GM04503 (cell line): ENCODE data around the gene FBXL14.

Experiments used
- DNase-seq: peaks from one replicate; pipeline ENCODE4 v3.0.0-alpha.2; 2012; ENCODE audit warnings: low read depth

The FBXL14 gene

DNA sequence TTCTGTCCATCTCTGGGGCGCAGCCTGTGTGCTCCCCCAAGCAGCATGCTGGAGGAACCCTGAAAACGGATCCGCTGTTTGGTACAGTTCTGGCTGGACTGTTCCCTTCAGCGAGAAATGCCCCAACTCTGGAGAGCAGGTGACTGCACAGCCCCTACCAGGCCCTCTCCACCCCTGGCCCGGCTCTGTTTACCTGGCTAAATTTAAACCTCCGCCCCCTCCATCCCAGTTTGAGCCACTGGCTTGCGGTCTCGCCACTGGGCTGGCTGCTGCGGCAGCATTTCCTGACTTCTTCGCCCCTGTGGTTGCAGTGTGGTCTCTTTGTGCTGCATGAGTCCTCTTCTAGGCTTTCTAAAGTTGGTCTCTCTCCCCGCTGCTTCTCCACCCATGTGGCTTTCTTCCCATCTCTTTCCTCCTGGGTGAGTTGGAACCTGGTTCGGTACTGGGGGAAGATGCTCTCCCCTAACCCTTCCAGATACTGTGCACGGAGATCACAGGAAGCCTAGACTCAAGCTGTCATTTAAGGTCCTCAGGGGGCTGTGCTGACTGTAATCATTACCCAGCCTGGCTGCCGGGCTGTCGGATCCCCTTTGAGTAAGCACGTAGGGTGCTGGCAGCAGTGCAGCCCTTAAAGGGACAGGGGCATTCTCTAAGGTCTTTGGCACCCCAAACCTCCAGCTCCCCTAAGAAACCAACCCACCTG is 60.6 kb downstream of the FBXL14 start:
- no peak for DNase-seq

DNA sequence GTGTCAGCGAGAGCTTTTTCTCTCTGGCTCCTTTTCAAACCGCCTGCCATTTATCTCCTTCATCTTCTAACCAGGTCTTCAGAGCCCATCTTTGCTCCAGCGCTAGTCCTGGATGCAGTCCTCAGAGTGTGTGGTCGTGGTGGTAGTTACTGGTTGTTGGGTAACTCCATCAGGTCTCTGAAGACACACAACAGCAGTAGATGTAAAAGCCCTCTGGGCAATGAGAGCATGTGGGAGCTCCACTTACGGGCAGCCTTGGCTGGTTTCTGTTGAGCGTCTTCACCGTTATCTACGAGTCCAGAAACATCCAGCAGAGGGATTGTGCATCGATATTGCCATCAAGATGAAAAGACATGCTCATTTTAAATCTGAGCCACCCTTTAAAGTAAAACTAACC is 61.2 kb downstream of the FBXL14 start:
- DNase-seq = no peak

DNA sequence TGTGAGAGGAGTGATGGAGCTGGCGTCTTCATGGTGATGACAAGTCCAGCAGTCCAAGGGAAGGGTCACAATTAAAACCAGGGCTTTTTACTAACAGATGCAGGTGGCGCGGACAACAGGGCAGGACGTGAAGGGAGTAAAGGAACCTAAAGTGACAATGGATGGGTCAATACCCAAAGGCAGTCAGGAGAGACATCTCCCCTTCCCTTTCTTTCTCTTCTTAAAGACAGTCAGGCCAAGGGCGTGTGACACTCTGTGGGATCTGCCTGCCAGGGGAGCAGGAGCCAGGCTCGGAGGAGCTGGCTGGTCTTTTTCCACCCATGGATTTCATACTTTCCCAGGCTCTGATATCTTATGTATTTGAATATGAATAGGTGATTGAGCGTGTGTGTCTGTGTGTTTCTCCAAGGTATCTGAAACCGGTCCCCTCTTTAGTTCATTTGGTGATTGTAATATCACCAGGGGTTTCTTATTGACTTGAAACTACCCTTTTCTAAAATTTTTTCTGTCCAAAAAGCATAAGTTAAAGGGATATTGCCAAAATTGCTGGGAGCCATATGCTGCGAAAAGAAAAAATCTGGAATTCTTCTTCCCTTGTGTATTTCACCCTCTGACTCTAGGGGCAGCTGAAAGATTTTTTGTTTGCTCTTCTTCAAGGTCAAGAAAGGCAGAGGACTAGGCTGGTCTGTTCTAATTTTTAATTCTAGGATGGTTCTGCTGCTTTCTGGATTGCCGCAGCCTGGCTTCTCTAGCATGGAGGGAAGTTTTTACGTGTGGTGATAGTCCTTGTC is 61.8 kb downstream of the FBXL14 start:
- DNase-seq = no peak

DNA sequence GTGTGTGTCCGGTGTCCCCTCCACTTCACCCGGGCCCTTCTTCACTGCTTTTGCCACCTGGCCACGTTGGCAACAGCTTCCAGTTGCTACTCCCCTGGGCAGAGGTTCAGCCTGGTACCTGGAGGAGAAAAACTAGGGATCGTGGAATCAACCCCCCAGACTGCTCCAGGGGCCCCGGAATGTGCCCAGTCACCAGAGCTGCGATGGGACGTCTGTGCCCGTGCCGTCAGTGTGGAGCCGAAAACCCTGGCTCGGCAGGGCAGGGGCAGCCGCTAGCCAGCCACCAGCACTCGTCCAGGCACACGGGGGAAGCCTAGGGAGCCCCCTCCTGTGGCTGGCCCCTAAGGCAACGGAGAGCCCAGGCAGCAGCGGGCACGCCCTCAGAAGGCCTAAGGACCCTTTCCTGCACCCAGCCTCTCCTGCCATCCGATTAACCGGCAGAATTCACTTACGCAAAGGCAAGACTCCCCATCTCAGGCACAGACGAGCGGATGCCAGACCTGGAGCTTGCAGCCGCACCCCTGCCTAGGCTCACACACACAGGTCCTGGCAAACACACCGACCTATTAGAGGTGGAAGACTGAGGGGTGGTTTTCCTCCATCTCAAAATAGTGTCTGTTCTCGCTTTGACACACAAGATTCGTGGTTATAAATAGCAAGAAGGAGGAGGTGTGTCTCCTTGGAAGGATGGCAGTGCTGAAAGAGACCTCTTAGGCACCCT is 62.6 kb downstream of the FBXL14 start:
- DNase-seq = no peak

DNA sequence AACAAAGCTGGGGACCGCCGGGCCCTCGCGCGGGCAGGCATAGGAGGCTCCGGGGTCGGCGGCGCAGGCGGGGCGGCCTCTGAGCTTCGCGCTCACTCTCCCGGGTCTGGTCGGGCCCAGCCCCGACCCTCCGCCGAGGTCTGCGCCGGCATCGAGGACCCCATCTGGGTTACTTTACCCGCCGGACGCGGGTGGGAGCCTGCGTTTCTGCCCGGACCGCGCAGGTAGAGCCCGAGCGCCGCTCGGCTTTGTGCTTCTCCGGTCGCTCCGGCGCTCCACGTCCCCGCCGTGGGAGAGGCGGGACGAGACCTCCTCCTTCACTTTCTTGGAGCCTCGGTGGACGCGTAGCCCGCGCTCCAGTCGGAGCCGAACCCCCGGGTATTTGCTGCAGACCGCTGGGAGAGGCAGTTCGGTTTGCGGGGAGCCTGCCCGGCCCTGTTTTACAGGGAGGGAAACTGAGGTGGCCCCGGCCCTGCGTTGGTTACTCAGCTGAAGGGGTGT is 63.2 kb downstream of the FBXL14 start:
- no peak for DNase-seq

DNA sequence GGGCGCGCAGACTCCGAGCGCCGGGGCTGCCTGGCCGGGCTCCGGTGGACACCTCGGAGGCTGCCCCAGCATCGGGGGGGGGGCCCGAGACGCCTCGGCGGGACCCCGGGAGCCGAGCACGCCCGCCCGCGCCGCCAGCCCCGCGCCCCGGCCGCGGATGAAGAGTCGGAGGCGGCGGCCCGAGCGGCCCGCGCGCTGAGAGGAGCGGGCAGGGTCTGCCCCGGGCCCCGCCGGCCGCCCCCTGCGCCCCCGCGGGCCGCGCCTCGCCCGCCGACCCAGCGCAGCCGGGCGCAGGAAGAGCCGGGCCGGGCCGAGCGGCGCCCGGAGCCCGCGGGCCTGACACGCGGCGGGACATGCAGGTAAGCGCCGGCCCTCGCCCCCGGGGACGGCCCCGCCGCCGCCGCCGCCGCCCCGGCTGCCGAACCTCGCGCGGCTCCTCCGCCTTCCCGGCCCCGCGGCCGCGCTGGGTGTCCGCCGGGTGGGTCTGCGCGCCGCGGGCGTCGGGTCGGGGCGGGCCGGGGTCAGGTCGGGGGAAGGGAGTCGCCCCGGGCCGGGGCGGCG is 63.7 kb downstream of the FBXL14 start:
- DNase-seq = no peak

DNA sequence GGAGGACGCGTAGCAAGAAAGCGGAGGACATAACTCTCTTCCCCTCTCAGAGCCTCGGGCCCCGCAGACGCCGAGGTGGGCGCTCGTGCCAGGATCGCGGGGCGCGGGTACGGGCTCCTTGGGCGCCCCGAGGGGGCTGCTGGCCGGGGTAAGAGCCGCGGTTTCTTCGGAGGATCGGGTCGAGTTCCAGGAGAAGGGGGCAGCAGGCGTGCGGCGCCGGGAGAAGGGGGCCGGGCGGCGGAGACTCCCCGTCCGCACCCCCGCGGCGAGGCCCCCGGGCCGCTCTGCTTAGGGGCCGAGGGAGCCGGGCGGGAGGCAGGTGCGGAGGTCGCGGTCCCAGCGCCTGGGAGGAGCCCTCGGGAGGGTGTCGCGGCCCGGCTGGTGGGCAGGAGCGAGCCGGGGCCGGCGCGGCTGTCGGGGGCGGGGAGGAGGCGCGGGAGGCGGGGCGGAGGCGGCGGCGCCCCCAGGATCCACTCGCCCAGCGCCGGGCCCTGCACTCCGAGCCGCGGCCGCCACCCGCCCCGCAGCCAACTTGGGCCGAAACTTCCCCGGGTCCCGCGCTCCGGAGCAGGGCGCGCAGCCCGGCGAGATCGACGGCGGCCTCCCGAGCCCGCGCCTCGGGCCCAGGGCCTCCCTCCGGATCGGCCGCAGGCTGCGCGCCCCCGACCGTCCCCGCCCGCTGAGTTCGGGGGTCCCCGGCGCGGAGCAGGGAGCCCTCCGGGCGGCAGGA is 64.4 kb downstream of the FBXL14 start:
- no peak for DNase-seq

DNA sequence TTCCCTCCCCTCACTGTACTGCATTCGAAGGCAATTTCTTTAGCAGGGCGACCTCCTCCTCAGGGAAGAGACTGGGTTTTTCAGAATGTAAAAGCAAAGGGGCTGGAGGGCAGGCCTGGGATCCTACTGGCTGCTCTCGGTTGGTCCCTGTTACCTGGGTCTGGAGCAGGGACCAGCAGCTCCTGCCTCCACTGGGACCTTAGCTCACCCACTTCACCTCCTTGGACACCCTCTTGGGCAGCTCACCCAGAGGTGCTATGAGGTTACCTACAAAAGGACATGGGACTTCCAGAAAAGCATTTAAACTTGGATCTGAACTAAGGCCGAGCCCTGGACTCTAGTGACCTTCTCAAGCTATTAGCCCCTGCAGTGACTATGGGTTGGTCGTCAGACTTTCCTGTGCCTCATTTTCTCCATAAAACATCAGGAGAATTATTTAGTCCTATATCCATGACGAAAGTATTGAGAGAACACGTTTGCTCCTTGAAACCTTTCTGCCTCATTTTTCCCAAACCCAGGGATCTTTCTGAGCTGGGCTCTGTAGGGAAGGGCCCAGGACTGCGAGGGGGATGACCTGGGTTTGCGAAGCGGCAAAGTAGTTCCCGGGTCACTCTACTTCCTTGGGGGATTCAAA is 65.0 kb downstream of the FBXL14 start:
- no peak for DNase-seq

DNA sequence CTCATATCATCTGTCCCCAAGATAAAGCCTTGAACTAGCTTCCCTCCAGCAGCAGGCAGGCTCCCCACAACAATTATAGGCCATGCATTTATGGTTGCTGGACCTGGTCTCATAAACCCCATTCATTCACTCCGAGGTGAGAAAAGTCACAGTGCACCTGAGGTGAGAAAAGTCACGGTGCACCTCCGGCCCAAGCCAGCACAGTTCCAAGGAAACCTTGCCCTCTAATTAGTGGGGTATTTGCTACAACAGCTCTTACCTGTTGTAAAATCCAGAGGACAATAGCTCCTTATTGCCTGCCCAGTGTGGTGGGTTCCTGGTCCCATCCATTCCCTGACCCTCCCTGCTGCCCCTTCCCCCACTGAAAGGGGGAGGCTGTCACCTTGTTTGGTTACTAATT is 65.6 kb downstream of the FBXL14 start:
- DNase-seq = no peak

DNA sequence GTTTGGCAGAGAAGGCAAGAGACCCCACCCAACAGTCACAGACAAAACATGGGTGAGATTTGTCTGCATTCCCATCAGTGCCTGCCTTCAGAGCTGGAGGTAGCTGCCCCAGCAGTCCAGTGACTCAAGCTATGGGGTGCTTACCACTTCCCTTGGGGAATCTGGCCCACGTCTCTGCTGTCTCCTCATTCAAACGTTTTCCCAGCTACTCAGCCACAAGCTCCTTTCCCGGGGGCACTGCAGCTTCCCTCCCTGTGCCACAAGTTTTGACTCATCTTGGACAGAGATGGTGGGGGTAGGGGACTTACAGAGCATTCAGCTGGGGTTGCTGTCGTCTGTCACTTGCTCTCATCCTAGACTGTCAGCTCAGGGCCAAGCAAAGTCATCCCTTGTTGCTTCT is 66.6 kb downstream of the FBXL14 start:
- peak; percentile 82 for DNase-seq

DNA sequence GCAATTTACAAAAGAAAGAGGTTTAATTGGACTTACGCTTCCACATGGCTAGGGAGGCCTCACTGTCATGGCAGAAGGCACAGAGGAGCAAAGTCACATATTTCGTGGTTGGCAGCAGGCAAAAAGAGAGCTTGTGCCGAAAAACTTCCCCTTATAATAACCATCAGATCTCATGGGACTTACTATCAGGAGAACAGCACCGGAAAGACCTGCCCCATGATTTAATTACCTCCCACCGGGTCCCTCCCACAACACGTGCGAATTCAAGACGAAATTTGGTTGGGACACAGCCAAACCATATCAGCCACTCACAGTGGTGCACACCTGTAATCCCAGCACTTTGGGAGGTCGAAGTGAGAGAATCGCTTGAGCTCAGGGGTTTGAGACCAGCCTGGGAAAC is 68.5 kb downstream of the FBXL14 start:
- DNase-seq = no peak

DNA sequence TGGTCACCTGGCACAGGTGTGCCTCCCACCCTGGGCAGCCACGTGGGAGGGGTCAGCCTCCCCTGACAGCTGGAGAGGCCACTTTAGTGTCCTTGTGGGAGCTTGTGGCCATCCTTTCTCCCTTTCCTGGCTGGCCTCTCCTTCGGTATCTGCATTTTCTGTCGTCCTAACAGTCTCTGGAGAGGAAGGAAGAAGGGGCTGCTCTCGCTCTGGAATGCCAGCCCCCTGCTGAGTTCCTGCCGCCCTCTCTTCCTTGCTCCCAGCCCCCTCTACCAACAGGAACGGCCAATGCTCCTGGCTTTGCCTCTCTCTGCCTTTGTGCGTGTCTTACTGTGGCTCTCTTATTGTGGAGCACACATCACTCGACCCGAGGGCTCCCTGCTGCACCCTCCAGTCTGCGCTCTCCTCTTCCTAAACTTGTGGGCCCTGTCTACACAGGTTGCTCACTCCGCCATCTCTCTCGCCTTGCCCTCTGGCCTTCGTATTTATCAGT is 70.8 kb downstream of the FBXL14 start:
- no peak for DNase-seq

DNA sequence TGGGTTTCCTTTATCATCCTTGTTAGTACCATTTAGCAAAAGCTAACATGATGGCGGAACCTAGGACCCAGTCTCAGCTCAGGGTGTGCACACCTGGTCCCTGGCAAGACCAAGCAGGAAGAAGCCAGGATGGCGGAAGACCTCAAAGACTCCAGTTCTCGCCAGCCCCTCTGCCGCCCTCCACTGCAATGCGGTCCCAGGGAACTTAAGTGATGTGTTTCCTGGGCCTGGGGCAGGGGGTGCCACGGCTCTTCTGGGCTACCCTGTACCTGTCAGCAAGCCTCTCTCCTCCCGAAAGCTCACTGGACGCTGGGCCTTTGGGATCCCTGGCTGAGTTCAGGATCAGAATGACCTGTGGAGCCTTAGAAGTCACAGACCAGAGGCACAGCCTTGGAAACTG is 71.3 kb downstream of the FBXL14 start:
- DNase-seq = no peak

DNA sequence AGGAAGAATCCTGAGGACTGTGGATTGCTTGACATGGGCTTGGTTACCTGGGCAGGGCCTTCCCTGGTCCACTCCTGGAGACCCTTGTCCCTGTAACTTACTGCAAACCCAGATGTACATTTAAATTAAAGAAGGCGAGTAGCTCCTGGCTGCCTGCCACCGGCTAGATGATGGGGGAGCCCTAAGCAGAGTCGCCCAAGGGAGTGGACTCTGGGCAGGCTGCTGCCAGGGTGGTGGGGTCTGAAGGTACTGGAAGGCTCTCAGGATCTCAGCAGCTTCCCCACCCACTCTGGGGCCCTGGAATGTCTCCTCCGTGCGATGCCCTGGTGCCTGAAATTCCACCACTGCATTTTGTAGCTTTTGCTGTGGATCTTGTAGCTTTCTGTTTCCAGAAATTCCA is 74.7 kb downstream of the FBXL14 start:
- DNase-seq = no peak

DNA sequence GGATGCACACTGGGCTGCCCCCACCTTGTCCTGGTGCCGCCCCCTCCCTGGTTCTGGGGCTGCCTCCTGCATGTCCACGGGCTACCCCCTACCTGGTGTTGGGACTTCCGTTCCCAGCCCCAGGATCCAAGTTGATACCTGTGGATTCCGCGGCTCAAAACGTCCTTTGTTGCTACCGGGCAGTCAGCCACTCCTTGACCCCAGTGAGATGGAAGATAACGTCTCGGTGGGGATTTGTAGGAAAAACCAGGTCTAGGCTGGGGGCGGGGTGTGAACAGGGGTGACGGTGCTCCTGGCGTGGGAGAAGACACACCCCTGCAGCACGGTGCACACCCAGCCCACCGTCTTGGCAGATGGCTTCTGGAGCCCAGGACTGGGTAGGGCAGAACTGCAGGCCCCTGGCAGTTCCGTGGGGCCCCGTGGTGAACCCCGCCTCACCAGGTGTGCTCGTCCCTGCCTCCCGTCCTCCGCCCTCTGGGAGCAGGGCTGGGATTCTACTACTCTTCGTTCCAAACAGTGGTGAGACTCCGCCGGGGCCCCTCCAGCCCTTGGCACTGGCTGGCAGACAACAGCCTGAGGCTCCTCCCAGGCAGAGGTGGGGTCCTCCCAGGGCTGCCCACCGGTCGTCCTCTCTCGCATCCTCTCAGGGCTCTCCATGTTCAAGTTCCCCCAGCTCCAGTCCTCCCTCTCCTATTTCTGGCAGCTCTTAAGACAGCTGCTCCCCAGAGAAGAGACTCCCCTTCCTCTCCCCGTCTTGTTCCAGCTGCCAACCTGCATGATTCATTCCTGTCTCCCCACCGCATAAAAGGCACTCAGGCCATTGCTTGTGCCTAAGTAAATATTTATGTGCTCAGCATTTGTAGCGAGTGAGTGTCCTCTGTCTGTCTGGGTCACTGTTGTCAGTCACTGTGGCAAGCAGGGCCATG is 75.5 kb downstream of the FBXL14 start:
- no peak for DNase-seq

DNA sequence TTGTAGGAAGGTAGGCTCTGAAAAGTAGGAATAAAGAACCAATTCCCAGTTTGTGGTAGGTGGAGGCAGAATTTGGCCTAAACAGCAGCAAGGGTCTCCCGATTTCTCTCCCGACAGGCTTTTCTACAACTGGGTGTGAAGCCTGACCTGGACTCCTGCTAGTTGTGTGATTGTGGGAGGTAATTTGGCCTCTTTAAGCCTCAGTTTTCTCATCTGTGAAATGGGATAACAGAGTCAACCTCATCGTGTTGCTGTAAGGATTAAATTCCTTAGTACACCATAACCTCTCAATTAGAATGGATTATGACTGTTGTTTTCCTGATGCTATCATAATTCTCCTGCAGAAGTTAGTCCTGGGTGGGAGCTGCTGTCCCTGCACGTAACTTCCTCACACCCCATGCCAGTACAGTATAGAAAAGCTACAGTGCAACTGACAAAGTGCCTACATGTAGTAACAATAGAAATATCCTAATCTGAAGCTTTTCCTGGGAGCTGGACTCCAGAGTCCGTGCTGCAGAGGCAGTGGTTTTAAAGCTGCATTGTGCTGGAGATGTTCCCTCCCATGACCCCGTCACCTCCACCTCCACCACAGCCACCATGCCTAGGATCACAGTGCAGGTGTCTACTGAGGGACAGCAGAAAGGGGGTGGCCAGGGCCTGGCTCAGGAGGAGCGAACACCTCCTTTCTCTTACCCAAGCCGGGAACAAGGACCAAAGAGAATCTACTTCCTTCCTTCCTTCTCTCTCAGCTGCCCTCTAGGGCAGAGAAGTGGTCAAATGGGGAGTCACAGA is 76.5 kb downstream of the FBXL14 start:
- no peak for DNase-seq

DNA sequence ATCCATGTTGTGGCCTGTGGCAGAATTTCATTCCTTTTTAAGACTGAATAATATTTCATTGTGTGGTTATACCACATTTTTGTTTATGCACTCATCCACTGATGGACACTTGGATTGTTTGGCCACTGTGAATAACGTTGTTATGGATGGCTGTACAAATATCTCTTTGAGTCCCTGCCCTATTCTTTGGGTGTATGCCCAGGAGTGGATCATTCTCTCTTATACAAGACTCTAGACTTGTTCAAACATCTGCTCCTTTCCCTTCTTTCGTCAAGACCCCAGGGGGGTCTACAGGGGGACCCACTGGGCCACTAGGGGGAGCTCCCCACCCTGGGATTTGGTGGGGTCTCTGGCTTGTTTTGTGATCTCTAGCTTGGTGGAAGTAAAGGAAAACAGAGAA is 77.4 kb downstream of the FBXL14 start:
- DNase-seq = peak; percentile 94
